AG04449 (cell line): ENCODE measurements around the gene KCNAB1.
A peak's percentile ranks its signal among the peaks of the same experiment; 100 is the strongest.

Experiments
- CTCF ChIA-PET: fragments of 350-600 bp; formaldehyde crosslinking; extraction: SDS; loops from one replicate; lab custom pipeline; 2021; ENCODE audit warnings: antibody characterized with exemption; lab: Yijun Ruan, JAX
- POLR2A ChIA-PET: fragments of 400-600, 350-600 bp; formaldehyde crosslinking; extraction: SDS; loops from one replicate; lab custom pipeline; 2020; ENCODE audit warnings: antibody characterized with exemption, inconsistent platforms; lab: Yijun Ruan, JAX
- DNase-seq: peaks from one replicate; pipeline ENCODE4 v3.0.0-alpha.2; 2010; ENCODE audit warnings: low read depth, low spot score
- H3K4me3 ChIP-seq: 2 replicates; pipeline ENCODE4 v1.5.1; 2011; ENCODE audit warnings: low read depth, mild to moderate bottlenecking, control low read depth, low read length
- TF ChIP-seq, protein P1 (sequence below): IDR thresholded peaks from one replicate; pipeline ENCODE4 v1.5.1; 2011; ENCODE audit warnings: mild to moderate bottlenecking, moderate library complexity, low read length, control low read depth, inconsistent platforms; ENCODE audit not compliant: insufficient read depth; ENCODE audit errors: missing control alignments

The KCNAB1 gene

DNA sequence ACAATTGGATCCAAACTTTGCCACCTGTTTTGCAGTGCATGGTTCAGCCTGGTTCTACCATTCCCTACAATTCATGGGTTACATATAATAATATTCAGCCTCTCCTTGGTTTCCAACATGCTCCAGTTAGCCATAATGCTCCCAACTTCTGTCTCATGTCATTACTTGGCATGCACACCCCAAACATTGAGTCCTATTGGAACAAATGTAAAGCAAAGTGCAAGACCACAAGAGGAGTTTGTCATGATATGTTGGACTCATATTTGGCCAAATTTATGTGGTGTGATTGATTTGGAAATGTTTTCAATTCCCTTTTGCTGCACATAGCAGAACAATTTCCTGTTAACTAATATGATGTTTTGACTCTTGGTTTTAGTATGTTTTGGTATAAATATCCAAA lies 50.2 kb downstream of the KCNAB1 start:
- H3K4me3 ChIP-seq, result no peak overlapping the region
- POLR2A ChIA-PET, result no interaction called here
- DNase-seq, result no peak
- CTCF ChIA-PET, result interaction anchor here (1.7 to 9.0 kb wide), 4 partner anchors 19 to 351 kb away, joined by 5 to 277 read pairs (median 69); no protein-coding TSS in a partner anchor
- TF ChIP-seq, protein P1, sequence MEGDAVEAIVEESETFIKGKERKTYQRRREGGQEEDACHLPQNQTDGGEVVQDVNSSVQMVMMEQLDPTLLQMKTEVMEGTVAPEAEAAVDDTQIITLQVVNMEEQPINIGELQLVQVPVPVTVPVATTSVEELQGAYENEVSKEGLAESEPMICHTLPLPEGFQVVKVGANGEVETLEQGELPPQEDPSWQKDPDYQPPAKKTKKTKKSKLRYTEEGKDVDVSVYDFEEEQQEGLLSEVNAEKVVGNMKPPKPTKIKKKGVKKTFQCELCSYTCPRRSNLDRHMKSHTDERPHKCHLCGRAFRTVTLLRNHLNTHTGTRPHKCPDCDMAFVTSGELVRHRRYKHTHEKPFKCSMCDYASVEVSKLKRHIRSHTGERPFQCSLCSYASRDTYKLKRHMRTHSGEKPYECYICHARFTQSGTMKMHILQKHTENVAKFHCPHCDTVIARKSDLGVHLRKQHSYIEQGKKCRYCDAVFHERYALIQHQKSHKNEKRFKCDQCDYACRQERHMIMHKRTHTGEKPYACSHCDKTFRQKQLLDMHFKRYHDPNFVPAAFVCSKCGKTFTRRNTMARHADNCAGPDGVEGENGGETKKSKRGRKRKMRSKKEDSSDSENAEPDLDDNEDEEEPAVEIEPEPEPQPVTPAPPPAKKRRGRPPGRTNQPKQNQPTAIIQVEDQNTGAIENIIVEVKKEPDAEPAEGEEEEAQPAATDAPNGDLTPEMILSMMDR, result no peak

DNA sequence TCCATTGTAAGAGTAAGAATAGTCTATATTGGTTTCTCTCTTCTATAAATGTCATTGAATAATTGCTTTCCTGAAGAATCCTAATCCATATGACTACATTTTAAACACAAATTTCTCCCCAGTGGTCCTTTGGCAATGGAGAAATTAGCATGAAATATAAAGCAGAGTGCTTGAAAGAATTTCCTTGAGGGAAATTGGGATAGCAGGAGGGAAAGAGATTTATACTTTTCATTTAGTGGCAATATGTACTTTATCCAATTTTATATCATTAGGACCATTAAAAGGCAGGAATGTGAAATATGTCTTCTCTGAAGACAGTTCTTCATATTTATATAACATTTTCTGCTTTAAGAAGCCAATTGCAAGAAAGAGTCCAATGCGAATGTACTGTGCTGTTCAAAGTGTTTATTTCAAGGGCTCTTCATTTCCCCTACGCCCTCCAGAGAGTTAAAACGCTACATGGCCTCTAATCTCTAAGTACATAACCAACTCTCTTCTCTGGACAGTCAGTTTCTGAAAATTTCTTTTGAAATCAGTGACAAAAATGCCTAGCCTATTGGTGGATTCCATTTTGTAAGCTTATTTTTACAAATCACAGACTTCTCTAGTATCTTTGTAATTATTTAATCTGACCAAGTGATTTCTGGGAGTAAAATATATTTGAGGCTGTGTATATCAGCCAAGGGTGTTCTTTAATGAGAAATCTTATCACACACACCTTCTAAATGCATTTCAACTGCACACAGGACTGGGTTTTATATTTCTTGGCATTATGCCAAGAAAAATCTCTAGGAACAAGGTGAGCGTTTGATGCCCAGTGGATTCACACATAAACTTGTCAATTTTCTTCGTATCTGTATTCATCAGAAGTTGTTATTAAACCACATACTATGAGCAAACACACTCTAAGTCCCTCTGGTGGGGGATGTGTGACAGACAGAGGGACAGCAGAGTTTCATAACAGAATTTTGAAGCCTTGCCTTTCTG lies 51.2 kb downstream of the KCNAB1 start:
- TF ChIP-seq, protein P1, result no peak
- ChIA-PET CTCF (interaction anchor here (1.7 to 9.0 kb wide), 5 partner anchors 20 to 350 kb away, joined by 5 to 277 read pairs (median 64); no protein-coding TSS in a partner anchor), POLR2A (no interaction called here)
- no peak overlapping the region for H3K4me3 ChIP-seq
- no peak for DNase-seq

DNA sequence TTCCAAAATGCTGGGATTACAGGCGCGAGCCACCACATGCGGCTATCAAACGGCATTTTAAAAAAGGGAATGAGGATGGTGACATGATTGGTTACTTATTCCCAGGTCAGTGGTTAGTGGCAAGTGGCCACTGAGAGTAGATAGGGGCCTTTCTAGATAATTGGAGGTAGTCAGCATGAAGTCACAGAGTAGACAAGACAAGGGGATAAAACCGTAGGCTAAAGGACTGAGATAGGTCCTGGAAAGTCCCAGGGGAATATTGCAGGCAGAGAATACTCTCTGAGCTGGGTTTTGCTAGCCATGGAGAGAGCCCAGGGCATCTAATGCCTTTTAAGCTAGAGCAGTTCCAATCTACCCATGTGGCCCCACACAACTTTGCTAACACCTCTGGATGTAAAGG lies 52.2 kb downstream of the KCNAB1 start:
- TF ChIP-seq, protein P1, result no peak
- POLR2A ChIA-PET, result no interaction called here
- CTCF ChIA-PET, result interaction anchor here (0.8 to 9.0 kb wide), 9 partner anchors 11 to 966 kb away, joined by 4 to 277 read pairs (median 25); no protein-coding TSS in a partner anchor
- no peak overlapping the region for H3K4me3 ChIP-seq
- no peak for DNase-seq

DNA sequence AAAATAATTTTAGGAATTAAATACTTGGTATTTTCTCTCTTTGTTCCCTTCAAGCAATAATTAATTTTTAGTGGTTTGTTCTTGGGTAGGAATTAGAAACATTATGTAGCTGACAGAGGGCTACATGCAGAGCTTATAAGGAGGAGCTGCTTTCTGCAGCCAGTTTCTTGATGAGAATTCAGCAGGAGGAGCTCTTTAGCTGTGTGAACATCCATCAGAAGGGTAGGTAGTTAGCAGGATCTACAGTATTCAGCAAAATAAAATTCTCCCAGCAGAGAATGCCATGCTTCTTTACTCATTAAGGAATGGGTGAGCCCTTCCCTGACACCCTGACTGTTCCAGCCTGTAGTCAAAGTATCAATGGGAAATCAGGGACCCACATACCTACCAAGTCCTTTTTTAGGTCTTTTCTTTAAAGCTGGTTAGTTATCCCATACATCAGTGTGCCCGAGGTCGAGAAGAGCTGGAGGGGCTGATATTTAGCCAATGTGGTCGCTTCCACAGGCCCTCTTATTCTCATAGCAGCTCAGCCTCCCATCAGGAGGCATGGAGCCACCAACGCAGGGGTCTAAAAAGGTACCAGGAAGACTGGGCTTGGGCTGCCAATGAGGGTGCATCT lies 54.0 kb downstream of the KCNAB1 start:
- H3K4me3 ChIP-seq, result no peak overlapping the region
- POLR2A ChIA-PET, result interaction anchor here (0.6 to 1.3 kb wide), 8 partner anchors 14 to 381 kb away, joined by 3 to 4 read pairs (median 3); partner anchors contain the start of gene SSR3
- CTCF ChIA-PET, result interaction anchor here (0.6 to 9.0 kb wide), 65 partner anchors 8 to 964 kb away, joined by 3 to 277 read pairs (median 6); no protein-coding TSS in a partner anchor
- TF ChIP-seq, protein P1, result peak; percentile 59
- DNase-seq, result no peak

DNA sequence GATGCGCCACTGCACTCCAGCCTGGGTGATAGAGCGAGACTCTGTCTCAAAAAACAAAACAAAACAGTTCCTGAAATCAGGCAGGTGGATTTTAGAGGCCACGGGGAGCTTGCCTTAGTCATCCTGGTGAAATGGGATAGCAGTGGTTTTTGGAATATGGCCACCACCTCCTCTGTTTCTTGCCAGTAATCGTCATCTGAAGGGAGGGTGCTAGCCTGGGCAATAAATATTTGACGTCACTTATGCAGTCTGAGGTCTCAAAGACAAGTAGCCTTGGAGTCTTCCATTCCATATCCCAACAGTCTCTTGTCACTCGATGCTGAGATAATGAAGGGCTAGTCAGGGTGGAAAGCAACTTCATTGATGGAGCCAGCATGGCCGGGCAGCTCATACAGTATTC lies 55.2 kb downstream of the KCNAB1 start:
- CTCF ChIA-PET, result interaction anchor here (1.0 to 9.0 kb wide), 12 partner anchors 10 to 500 kb away, joined by 3 to 277 read pairs (median 9); no protein-coding TSS in a partner anchor
- POLR2A ChIA-PET, result interaction anchor here (1.2 kb wide), 1 partner anchor 334 kb away, joined by 4 read pairs; no protein-coding TSS in a partner anchor
- TF ChIP-seq, protein P1, result no peak
- DNase-seq, result no peak
- H3K4me3 ChIP-seq, result no peak overlapping the region
